A673 (cell line): ENCODE measurements around the gene PDGFC.

ENCODE experiments used
- EZH2 ChIP-seq: fragments of 200-600 bp; sonication (generic); IDR thresholded peaks from 2 replicates; pipeline ENCODE4 v1.6.1; 2017; ENCODE audit warnings: borderline replicate concordance, low read depth, mild to moderate bottlenecking, mixed read lengths, antibody characterized with exemption, low read length; ENCODE audit not compliant: poor library complexity, severe bottlenecking
- TF ChIP-seq, protein P1 (sequence below): fragments of 300-800, 200-600 bp; sonication (generic); conservative IDR thresholded peaks from 2 replicates; pipeline ENCODE4 v1.5.1; 2017; ENCODE audit warnings: low read depth, mild to moderate bottlenecking, antibody characterized with exemption, low read length, moderate library complexity, mixed read lengths

DNA sequence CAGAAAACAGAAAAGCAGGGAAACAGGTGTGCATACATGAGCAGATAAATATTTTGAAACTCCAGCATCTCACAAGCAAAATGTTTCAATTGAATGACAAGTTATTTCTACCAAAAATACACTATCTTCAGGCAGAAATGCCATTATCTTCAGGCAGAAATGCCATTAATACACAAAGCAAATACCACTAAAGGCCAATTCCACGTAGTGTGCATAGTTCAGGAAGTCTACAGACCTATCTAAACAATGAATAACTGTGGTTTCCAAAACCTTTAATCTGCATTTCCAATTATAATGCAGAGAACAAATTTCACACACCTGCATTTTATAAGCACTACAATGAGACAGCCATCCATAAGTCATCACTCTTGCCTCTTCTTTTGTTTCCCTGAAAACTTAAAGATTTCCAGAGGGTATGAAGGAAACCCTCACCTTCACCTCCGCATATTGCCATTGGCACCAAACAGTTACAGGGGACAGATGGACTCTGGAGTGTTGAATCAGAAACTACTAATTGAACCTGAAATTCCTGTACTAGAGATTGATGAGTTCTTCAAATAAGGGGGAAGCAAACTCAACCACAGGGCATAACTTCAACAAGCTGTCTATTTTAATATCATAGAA, 179.0 kb downstream of the PDGFC start:
- TF ChIP-seq, protein P1, sequence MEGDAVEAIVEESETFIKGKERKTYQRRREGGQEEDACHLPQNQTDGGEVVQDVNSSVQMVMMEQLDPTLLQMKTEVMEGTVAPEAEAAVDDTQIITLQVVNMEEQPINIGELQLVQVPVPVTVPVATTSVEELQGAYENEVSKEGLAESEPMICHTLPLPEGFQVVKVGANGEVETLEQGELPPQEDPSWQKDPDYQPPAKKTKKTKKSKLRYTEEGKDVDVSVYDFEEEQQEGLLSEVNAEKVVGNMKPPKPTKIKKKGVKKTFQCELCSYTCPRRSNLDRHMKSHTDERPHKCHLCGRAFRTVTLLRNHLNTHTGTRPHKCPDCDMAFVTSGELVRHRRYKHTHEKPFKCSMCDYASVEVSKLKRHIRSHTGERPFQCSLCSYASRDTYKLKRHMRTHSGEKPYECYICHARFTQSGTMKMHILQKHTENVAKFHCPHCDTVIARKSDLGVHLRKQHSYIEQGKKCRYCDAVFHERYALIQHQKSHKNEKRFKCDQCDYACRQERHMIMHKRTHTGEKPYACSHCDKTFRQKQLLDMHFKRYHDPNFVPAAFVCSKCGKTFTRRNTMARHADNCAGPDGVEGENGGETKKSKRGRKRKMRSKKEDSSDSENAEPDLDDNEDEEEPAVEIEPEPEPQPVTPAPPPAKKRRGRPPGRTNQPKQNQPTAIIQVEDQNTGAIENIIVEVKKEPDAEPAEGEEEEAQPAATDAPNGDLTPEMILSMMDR = no peak
- TF ChIP-seq EZH2 = no peak
